MCF 10A (cell line): Measurements from ENCODE around the gene SIRT7. TPM values are rescaled to one million over a fixed set of nuclear protein-coding genes. Genes with fewer than 3 reads are reported as not detected.

Experiments used
- BruUV-seq: library from RNA; stranded (reverse); fragments of 400-500 nt; replicated peaks from 2 replicates; lab custom pipeline; 2021; lab: Mats Ljungman, UMichigan
- CTCF ChIA-PET: fragments of 300-600 bp; sonication (Branson Sonifier 250); formaldehyde crosslinking; extraction: SDS; loops from one replicate; lab custom pipeline; 2021; ENCODE audit warnings: antibody characterized with exemption, inconsistent platforms; lab: Yijun Ruan, JAX
- POLR2A ChIA-PET: fragments of 300-600, 350-650 bp; sonication (Branson Sonifier 250); formaldehyde crosslinking; extraction: SDS; loops from one replicate; lab custom pipeline; 2020; ENCODE audit warnings: antibody characterized with exemption, inconsistent platforms; lab: Yijun Ruan, JAX
- DNase-seq: peaks from one replicate; pipeline ENCODE4 v3.0.0-alpha.2; 2018; ENCODE audit not compliant: unreplicated experiment
- H3K27ac Mint-ChIP-seq: one replicate; pipeline ENCODE4 v1.8.0; 2022; ENCODE audit warnings: mild to moderate bottlenecking, low read depth, mixed read lengths; ENCODE audit not compliant: unreplicated experiment
- H3K27me3 Mint-ChIP-seq: one replicate; pipeline ENCODE4 v1.8.0; 2022; ENCODE audit warnings: mixed read lengths; ENCODE audit not compliant: insufficient read depth, unreplicated experiment
- H3K36me3 Mint-ChIP-seq: one replicate; pipeline ENCODE4 v1.8.0; 2022; ENCODE audit warnings: mild to moderate bottlenecking, moderate library complexity, mixed read lengths; ENCODE audit not compliant: insufficient read depth, unreplicated experiment
- H3K4me1 Mint-ChIP-seq: one replicate; pipeline ENCODE4 v1.8.0; 2022; ENCODE audit warnings: mixed read lengths; ENCODE audit not compliant: insufficient read depth, unreplicated experiment
- H3K4me3 Mint-ChIP-seq: one replicate; pipeline ENCODE4 v1.8.0; 2022; ENCODE audit warnings: mild to moderate bottlenecking, moderate library complexity, mixed read lengths; ENCODE audit not compliant: unreplicated experiment
- H3K9me3 Mint-ChIP-seq: one replicate; pipeline ENCODE4 v1.8.0; 2022; ENCODE audit warnings: mixed read lengths; ENCODE audit not compliant: unreplicated experiment
- CTCF ChIP-seq: fragments of 200-600 bp; IDR thresholded peaks from one replicate; pipeline ENCODE4 v1.8.0; 2022; ENCODE audit warnings: antibody characterized with exemption, mild to moderate bottlenecking; ENCODE audit not compliant: unreplicated experiment
- intact Hi-C: fragments of 100-400 bp; cut with micrococcal nuclease; formaldehyde crosslinking; loops from 2 replicates; pipeline ENCODE4 v1.14.1; 2022
- total RNA-seq: library from RNA; stranded (reverse); gene quantifications from 2 replicates; pipeline ENCODE4 v1.2.3, GENCODE V29; 2022

SIRT7 gene
- total RNA-seq, 1 experiment from 2014 or later: 36.6 TPM

GRCh38 chr17:81912441-81913309 lies 5.3 kb downstream of the SIRT7 start:
- Mint-ChIP-seq H3K27me3 (no peaks in the 10 kb centered on the region), H3K4me3 (peak overlapping the region; percentile 66), H3K4me1 (peaks cover 37% of the 10 kb centered on the region), H3K9me3 (no peaks in the 10 kb centered on the region), H3K36me3 (peaks cover 44% of the 10 kb centered on the region), H3K27ac (peak overlapping the region; percentile 21)
- ChIA-PET CTCF (interaction anchor here (0.7 to 1.4 kb wide), 4 partner anchors 10 to 518 kb away, joined by 3 to 7 read pairs (median 4); partner anchors contain the start of genes BAHCC1 and MAFG), POLR2A (interaction anchor here (0.7 to 5.2 kb wide), 11 partner anchors 13 to 190 kb away, joined by 3 to 54 read pairs (median 4); partner anchors contain the start of genes ALYREF, ANAPC11, CENPX and LRRC45)
- no peak for TF ChIP-seq CTCF
- intact Hi-C loops: loop anchor here (10.0 kb wide), 1 partner anchor 48 kb away; the partner anchor contains the start of gene P4HB
- no TSS peak for BruUV-seq
- peak; percentile 89 for DNase-seq

GRCh38 chr17:81911969-81912368 lies 6.0 kb downstream of the SIRT7 start:
- ChIA-PET POLR2A (interaction anchor here (0.7 to 5.2 kb wide), 8 partner anchors 14 to 189 kb away, joined by 3 to 54 read pairs (median 6); partner anchors contain the start of genes ALYREF, ANAPC11, CENPX and LRRC45), CTCF (no interaction called here)
- intact Hi-C loops: loop anchor here (10.0 kb wide), 1 partner anchor 47 kb away; the partner anchor contains the start of gene P4HB
- peaks cover 48% of the 10 kb centered on the region for H3K36me3 Mint-ChIP-seq
- no peak overlapping the region for H3K27ac Mint-ChIP-seq
- H3K4me1 Mint-ChIP-seq: peaks cover 33% of the 10 kb centered on the region
- BruUV-seq: no TSS peak
- no peaks in the 10 kb centered on the region for H3K27me3 Mint-ChIP-seq
- H3K9me3 Mint-ChIP-seq: no peaks in the 10 kb centered on the region
- no peak for DNase-seq
- peak overlapping the region; percentile 66 for H3K4me3 Mint-ChIP-seq
- TF ChIP-seq CTCF: no peak

GRCh38 chr17:81911277-81911961 lies 6.6 kb downstream of the SIRT7 start, which contains the start of gene PCYT2:
Gene PCYT2 (minus strand): TSS chr17:81911399. CDS start chr17:81911355, 44 bp downstream.
- no TSS peak for BruUV-seq
- H3K27ac Mint-ChIP-seq: no peak within 1 kb of the TSS
- H3K36me3 Mint-ChIP-seq: peaks cover 47% of the 10 kb centered on the region
- H3K27me3 Mint-ChIP-seq: no peaks in the 10 kb centered on the region
- no peaks in the 10 kb centered on the region for H3K9me3 Mint-ChIP-seq
- DNase-seq: peak; percentile 89
- CTCF ChIA-PET: no interaction called here
- POLR2A ChIA-PET: interaction anchor here (1.7 to 5.2 kb wide), 3 partner anchors 14 to 20 kb away, joined by 6 to 54 read pairs (median 7); partner anchors contain the start of genes ALYREF, ANAPC11 and MAFG
- H3K4me3 Mint-ChIP-seq: peak within 1 kb of the TSS; percentile 72
- intact Hi-C loops: loop anchor here (10.0 kb wide), 1 partner anchor 47 kb away; the partner anchor contains the start of gene P4HB
- no peak for TF ChIP-seq CTCF
- H3K4me1 Mint-ChIP-seq: peaks cover 27% of the 10 kb centered on the region
